Activated CD8-positive, alpha-beta memory T cell treated with anti-CD3 and anti-CD28 coated beads, Interleukin-2, amount 50 U/mL, for 48 hours (primary cell): Measurements from ENCODE around the gene PATE1.
"Not testable (repeated sequence)": the region's sequence is repeated elsewhere in the genome, so short reads cannot be mapped to it uniquely, and the experiment has no call there.

Experiments
- DNase-seq: peaks from one replicate; pipeline ENCODE4 v3.0.0-alpha.2; 2020

PATE1 gene

DNA sequence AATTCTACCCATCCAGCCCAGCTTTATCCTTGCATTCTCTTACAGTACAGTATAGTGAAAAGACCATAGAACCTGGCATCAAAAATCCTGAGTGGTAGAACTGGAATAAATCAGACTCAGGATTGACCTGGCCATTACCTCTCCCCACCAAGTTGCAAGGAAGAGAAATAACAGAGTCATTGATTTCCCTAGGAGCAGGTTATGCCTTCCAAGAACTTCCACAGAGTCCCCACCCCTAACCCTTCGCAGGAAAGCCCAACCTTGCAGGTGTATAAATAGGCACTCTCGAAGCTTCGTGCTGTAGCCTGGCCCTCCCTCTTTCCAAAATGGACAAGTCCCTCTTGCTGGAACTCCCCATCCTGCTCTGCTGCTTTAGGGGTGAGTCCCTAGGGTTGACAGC is at the start of gene PATE1:
Gene PATE1, plus strand, starts transcription at position 301 of the 400 bp plus-strand sequence. Its CDS starts 26 bp downstream, at position 327.
- no peak for DNase-seq

DNA sequence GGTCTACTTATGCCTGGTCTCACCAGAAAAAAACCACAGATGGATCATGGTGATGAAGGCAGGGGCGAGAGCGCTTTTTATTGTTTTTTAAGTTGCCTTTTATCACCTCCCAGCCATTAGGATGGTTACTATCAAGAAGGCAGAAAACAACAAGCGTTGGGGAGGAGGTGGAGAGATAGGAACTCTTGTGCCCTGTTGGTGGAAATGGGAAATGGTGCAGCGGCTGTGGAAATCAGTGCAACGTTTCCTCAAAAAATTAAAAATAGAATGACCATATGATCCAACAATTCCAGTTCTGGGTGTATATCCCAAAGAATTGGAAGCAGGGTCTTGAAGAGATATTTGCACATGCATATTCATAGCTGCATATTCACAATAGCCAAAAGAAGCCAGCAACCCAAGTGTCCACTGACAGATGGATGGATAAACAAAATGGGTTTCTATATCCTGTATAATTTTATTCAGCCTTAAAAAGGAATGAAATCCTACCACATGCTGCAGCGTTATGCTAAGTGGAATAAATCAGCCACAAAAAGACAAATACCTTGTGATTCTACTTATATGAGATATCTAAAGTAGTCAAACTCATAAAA is 45.0 kb upstream of the PATE1 start:
- no peak for DNase-seq

GRCh38 chr11:125701858-125702621 is 44.0 kb upstream of the PATE1 start:
- DNase-seq, result no peak

DNA sequence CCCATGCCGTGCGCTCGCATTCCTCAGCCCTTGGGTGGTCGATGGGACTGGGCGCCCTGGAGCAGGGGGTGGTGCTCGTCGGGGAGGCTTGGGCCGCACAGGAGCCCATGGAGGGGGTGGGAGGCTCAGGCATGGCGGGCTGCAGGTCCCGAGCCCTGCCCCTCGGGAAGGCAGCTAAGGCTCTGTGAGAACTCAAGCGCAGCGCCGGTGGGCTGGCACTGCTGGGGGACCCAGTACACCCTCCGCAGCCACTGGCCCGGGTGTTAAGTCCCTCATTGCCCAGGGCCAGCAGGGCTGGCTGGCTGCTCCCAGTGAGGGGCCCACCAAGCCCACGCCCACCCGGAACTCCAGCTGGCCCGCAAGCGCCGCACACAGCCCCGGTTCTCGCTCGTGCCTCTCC is 41.4 kb upstream of the PATE1 start:
- not testable (repeated sequence) for DNase-seq

DNA sequence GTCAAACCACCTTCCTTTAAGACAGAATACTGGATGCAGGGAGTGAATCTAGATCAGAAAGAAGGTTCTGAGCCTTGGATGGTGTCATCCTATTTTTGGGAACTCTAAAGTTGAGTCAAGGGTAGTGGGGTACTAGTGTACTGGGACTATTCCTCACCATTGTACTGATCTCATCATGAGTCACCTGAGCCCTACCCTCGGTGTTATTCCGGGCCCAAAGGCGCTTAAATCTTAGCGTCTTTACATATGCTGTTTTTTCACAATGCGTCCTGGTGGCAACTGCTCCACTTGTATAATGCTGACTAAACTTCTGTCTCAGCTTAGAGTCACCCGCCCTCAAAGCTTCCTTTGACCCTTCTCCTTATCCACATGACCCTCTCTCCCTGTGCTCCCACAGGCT is 25.3 kb upstream of the PATE1 start:
- DNase-seq, result no peak

DNA sequence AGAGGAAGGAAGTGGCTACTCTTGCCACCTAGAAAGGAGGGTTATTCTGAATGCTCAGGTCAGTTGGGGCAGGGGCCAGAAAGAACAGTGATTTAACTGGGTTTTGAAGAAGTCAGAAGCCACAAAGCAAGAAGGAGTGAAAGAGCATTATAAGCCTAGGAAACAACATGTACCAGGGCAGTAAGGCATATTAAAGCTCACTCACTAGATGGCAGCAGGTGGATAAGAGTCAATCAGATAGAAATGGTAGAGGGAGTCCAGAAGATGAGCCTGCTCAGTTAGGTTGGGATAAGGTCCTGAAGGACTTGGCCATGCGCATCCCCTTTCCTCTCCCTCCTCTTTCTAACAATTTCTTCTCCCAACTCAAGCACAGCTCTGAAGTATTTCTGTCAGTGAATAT is 22.0 kb upstream of the PATE1 start:
- no peak for DNase-seq

GRCh38 chr11:125728969-125729368 is 17.1 kb upstream of the PATE1 start:
- no peak for DNase-seq

GRCh38 chr11:125740617-125741016 is 5.5 kb upstream of the PATE1 start:
- DNase-seq, result no peak

GRCh38 chr11:125743681-125744080 is 2.4 kb upstream of the PATE1 start:
- DNase-seq, result no peak

DNA sequence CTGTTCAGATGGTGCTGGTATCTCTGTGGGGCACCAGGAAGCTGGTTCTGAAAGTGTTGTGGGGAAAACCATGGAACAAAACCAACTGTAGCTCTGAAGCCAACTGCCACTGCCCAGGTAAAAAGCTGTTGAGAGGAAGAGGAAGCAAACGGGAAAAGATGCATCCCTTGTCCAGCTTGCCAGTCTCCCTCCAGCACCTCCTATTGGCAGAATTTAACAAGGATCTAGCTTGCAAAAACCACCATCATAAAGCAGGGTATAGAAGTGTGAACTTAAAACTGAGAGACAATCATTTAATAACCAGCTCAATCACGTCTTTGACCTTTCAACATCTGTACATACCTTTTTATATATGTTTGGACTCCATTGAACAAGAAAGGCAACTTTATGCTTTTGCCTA is 4.5 kb downstream of the PATE1 start:
- DNase-seq, result no peak

DNA sequence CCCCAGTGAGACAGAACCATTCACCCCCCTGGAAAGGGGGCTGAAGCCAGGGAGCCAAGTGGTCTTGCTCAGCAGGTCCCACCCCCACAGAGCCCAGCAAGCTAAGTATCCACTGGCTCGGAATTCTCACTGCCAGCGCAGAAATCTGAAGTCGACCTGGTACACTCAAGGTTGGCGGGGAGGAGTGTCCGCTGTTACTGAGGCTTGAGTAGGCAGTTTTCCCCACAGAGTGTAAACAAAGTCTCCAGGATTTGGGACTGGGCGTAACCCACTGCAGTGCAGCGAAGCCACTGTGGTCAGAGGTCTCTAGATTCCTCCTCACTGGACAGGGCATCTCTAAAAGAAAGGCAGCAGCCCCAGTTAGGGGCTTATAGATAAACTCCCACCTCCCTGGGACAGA is 10.0 kb downstream of the PATE1 start:
- DNase-seq, result no peak

DNA sequence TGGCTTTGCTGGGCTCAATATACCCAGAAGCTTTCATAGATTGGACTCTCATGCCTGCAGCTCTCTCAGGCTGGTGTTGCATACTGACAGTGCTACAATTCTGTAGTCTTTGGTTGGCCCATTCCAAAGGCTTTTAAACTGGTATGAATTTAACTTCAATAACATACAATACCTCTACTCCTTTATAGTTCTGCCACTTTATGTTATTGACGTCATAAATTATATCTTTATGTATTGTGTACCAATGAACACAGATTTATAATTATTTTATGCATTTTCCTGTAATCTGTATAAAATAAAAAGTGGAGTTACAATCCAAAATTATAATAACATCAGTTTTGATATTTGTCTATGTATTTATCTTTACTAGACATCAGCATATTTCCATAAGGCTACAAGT is 16.4 kb downstream of the PATE1 start:
- no peak for DNase-seq

- no peak for DNase-seq
Measured at GRCh38 chr11:125763483-125763882, 17.4 kb downstream of the PATE1 start.

DNA sequence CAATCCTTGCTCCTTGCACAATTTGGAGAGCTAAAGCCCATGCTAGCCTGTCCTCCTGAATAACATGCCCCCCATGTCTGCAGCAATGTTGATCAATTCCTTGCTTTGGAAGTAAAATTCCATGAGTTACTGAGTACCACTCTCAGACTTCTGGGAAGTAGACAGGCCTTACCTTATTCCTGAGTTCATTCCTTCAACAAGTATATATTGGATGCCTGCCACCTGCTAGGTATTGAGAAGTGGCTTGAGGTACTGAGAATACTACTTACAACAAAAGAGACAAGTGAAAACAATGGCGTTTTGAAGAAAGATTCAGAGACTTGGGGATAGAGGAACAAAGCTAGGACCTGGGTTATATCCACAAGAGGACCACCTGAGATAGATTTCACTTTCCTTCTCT is 20.2 kb downstream of the PATE1 start:
- no peak for DNase-seq

DNA sequence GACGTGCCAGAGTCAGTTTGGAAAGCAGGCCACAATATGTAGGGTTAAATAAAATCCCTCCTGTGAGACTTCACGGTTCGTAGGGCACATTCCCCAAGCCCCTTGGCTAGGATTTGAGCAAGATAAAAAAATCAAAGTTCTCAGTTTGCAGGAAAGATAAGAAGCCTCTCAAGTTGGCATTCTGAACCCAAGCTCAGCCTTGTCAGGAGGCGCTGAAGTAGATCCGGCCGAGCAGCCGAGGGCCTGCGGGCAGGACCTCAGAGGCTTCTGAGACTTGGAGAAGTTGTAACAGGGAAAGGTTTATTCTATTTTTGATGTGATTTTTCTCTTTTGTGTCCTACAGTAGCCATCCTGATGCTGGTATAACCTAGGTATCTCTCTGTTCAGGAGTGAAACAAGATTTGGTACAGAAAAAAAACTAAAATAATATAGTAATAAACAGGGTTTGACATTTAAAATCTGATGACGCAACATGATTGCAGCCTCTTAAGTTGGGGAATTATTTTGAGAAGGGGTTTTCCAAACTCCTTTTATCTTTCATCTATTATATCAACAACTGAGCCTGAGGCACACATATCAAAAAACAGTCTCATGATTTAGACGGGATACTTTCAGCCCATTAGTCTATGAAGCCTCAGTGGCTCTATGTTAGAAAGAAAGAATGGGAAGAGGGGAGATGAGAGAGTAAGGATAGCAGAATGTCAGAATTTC is 22.4 kb downstream of the PATE1 start:
- no peak for DNase-seq

DNA sequence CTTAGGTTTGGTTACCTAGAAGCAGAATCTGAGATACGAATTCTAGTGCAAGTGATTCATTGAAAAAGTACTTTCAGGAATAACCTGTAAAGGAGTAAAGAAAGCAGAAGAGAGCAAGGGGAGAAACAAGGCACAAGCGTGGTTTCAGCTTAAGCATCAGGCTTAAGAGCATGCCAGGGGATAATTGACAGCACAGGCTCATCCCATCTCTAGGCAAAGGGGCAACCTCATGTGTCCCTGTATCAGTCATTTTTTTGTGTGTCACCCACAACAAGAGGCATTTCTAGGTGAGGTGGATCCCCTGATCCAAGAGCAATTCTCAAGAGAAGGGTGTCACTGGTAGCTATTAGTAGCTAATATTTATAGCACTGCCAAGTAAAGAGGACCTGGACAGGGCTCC is 24.5 kb downstream of the PATE1 start:
- no peak for DNase-seq

DNA sequence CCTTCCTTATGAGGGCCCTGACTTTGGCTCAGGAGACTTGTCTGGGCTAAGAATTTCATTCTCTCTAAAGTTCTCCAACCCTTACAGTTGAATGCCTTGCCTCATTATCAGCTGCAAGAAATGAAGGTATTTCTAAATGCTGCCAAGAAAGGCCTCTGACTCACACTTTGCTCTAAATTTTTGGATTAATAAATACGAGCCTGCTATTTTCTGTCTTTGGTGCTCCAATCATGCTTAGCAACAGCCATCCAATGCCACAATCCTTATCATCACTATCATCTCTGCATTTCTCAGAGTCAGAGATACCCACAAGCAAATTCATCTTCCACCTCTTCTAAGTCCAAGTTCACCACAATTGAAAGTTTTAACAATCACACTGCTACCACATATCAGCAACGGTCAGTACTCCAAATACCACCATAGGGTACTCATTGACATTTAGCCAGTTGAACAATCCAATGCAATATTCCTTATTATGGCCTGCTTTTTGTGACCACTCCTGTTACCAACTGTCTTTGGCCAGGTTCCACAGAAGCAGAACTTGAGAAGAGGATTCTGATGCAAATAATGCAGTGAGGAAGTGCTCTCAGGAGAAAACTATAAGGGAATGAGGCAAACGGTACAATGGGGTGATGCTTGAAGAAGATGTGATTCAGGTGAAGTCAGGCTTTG is 26.9 kb downstream of the PATE1 start:
- DNase-seq, result no peak

- DNase-seq, result no peak
Measured at GRCh38 chr11:125773516-125773915, 27.4 kb downstream of the PATE1 start.

DNA sequence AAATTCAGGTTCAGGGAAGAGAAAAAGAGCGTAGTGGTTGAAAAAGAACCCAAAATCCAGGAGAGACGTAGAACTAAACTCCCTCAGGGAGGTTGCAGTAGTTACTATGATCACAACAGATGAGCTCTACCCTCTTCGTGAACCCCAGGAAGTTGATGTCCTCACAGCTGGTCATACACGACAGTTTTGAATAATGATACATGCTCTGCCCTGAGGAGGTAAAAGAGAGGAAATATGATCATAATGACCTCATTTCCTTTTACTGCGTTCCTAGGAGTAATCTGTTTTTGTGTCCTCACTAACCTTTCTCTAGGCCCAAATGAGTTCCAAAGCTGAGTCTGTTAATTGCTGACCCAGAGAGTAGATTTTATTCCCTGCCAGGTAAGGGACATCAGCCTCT is 31.2 kb downstream of the PATE1 start:
- no peak for DNase-seq

DNA sequence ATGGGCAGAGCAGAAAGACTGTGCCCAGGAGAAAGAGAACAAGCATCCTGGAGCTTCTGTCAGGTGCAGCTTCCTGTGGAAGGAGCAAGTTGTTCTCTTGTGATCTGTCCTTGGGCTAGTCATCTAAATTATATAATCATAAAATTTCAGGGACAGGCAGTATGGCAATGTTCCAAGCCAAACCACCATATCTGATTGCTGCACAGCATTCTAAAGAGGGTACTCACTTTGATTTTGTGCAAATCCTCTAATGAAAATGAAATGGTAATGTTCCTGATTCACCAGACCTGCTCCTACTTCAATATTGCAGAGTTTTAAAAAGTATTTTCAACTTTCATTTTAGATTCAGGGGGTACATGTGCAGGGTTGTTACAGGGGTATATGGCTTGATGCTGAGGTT is 32.6 kb downstream of the PATE1 start, which contains the start of gene PATE2:
Gene PATE2, minus strand, starts transcription at position 101 of the 400 bp plus-strand sequence. Its CDS starts 55 bp downstream, at position 46.
- DNase-seq, result no peak

- DNase-seq, result no peak
Measured at GRCh38 chr11:125784678-125785077, 38.6 kb downstream of the PATE1 start.

DNA sequence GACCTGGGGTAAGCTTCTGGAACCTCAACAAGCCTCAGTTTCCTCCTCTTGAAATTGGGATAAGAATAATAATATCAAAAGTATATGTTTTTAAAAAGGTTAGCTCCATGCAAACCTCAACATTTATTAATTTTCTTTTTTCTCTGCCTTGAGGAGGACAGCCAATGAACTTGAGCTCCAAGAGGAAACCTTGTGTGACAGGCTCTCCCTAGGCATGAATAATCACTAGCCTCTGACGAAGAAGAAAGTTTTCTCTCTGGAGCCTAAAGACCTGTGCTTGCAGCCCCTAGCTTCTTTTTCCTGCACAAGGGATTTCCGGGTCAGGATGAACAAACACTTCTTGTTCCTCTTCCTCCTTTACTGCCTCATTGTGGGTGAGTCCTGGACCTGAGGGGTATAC is 41.7 kb downstream of the PATE1 start, which contains the start of gene PATE3:
Gene PATE3, plus strand, starts transcription at position 301 of the 400 bp plus-strand sequence. Its CDS starts 25 bp downstream, at position 326.
- DNase-seq, result no peak

- DNase-seq, result no peak
Measured at GRCh38 chr11:125790825-125791224, 44.7 kb downstream of the PATE1 start.
